GM19099 (cell line): ENCODE data around the gene ZNF593OS.

Source experiments
- POLR2A ChIP-seq: IDR thresholded peaks from 3 replicates; pipeline ENCODE4 v1.6.1; 2011; ENCODE audit warnings: low read depth; ENCODE audit not compliant: insufficient read length; ENCODE audit errors: extremely low read depth

ZNF593OS gene

DNA sequence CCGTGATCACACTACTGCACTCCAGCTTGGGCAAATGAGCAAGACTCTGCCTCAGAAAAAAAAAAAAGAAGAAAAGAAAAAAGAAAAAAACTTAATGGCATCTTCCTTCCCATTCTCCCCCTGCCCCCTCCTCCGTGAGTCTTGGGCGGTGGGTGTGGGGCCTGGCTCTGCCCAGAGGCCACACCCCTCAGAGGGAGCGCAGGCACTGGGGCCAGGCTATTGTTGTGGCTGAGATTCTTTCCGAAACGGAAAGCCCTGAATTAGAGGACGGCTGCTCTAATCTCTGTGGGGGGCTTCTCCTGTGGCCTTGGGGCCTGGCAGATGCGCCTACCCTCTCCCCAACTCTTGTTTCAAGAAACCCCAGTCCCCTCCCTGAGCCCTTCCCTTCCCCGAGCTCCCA lies 16.9 kb downstream of the ZNF593OS start:
- TF ChIP-seq POLR2A = no peak

DNA sequence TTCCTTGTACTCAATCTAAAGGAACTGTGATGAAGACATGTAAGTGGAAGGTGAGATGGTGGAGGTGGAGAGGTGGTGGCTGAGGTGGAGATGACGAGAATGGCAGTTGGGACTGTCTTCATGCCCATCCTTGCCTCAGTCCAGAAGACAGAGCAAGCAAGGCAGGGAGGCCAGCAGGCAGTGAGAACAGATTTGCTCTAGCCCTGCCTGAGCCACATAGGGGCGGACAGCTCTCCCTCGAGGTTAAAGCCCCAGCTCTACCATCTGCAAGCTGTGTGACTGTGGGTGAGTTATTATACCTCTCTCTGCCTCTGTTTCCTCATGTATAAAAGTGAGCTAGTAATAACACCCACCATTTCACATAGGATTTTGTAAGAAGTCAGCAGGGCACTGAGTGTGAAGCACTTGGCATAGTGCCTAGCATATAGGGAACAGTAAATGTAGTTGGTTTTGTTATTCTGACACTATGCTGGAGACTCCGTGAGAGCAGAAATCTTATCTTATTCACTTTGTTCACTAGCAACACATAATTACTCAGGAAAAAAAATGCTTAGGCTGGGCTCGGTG lies 17.6 kb downstream of the ZNF593OS start:
- no peak for TF ChIP-seq POLR2A

- no peak for TF ChIP-seq POLR2A
Observed at GRCh38 chr1:26148887-26149286, 22.7 kb downstream of the ZNF593OS start.

DNA sequence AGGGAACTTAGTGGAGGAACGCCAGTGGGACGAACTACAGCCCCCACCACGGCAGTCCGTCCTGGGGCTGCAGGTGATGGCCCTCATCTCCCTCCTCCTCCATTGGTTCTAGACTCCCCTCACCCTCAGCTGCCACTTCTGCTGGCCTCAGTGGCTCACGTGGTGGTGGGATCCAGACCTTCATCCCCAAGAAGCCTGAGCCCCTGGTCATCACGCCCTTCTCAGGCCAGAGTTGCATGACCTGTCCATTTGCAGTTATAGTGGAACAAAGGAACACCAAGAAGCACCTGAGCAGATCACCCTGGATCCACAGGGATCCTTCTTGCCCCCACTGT lies 25.7 kb downstream of the ZNF593OS start:
- no peak for TF ChIP-seq POLR2A

DNA sequence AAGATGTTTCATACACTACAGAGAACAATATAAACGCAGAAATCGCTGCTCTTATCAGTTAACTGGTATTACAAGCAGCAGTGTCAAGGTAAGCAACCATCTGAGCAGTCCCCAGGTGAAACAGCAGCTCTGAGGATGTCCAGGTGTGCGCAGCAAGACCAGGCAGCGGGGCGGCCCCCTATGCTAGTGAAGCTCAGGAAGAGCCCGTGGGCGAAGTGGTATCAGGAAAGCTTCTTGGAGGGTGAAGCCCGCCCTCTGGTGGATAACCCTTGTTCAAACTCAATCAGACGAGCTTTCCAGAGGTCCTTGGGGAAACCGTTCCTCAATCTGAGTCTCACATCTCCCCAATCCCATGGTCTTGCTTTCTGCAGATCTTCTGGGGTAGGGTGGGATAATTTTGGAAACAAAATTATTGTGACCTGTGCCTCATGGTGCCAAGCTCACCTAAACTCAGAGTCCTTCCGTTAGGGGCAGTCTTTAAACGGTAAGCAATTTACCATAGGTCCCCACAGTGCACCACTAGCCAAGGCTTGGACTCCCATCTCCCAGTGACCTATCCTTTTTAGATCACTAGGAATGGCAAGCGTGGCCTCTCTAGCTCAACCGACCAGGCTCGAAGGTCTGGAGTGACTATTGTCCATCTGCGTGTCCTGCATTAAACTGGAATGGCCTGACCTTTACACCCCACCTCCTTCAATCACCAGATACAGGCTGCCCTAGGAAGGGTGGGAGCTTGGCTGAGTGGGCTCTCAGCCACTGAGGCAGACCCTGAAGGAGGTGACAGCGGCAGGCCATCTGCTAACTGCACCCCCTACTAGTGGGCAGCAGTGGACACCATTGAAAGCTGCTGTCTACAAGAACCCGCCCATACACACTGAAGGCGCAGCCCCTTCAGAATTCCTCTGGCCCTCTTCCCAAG lies 26.3 kb downstream of the ZNF593OS start:
- TF ChIP-seq POLR2A = no peak

DNA sequence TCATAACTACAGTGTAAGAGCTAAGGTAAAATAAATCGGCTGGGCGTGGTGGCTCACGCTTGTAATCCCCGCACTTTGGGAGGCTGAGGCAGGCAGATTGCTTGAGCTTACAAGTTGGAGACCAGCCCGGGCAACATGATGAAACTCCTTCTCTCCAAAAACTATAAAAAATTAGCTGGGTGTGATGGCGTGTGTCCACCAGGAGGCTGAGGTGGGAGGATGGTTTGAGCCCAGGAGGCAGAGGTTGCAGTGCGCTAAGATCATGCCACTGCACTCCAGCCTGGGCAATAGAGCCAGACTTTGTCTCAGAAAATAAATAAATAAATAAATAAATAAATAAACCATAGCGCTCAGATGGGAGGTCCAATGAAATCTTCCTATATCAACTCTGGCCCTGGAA lies 29.5 kb downstream of the ZNF593OS start:
- TF ChIP-seq POLR2A = no peak

- TF ChIP-seq POLR2A = no peak
Observed at GRCh38 chr1:26138974-26139558, 32.6 kb downstream of the ZNF593OS start.

GRCh38 chr1:26134466-26134865 lies 37.2 kb downstream of the ZNF593OS start:
- TF ChIP-seq POLR2A = no peak

GRCh38 chr1:26132834-26133167 lies 38.8 kb downstream of the ZNF593OS start:
- TF ChIP-seq POLR2A = no peak

DNA sequence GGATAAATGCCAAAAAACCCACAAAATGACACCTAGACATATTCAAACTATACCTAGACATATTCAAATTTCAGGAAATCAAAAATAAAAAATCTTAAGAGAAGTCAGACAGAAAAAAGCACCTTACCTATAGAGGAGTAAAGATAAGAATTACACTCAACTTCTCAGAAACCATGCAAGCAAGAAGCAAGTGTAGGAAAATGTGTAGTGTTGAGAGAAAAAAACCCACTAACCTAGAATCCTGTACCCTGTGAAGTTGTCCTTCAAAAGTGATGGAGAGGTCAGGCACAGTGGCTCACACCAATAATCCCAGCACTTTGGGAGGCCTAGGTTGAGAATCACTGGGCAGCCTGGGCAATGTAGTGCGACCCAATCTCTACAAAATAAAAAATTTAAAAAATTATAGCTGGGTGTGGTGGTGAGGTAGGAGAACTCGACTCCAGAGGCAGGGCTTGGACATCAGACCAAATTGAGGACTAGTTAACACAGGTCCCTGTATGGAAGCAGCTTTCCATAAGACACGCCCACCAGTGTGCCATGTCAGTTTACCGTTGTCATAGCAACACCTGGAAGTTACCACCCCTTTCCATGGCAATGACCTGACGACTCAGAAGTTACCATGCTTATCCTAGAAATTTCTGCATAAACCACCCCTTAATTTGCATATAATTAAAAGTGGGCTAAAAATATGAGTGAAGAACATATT lies 39.4 kb downstream of the ZNF593OS start:
- TF ChIP-seq POLR2A = no peak

DNA sequence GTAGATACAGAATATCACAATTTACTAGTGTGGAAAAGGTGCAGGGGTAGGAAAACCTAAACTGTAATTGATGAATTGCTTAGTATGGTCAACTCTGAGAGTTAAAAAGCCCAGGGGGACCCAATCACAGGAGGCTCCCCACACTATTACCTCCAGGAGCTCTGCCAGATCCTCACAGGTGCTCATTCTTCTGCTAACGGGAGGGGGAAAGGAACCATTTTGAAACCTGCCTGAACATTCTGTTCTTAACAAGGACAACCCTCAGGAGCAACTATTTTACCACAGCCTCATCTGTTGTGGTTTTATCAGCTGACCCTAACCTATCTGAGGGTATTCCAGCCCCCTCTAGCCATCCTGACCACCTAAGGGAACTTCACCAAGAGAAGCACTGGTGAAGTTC lies 40.9 kb downstream of the ZNF593OS start:
- TF ChIP-seq POLR2A = no peak

DNA sequence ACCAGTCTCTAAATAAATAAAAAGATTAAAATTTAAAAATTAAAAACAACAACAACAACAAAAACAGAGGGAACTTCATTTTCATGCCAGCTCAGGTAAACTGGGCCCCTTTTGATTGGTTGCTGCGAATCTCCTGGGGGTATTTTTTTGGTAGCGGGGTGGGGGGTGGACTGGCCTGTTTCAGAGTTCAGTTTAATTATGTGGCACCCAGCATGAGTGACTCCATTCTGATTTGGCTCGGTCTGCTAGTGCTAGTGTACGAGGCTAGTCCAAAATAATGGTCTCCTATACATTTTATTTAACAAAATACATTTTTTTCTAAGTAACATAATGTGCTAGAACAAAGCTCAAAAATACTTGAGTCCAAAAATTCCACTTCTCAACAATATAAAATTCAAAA lies 41.9 kb downstream of the ZNF593OS start:
- no peak for TF ChIP-seq POLR2A

DNA sequence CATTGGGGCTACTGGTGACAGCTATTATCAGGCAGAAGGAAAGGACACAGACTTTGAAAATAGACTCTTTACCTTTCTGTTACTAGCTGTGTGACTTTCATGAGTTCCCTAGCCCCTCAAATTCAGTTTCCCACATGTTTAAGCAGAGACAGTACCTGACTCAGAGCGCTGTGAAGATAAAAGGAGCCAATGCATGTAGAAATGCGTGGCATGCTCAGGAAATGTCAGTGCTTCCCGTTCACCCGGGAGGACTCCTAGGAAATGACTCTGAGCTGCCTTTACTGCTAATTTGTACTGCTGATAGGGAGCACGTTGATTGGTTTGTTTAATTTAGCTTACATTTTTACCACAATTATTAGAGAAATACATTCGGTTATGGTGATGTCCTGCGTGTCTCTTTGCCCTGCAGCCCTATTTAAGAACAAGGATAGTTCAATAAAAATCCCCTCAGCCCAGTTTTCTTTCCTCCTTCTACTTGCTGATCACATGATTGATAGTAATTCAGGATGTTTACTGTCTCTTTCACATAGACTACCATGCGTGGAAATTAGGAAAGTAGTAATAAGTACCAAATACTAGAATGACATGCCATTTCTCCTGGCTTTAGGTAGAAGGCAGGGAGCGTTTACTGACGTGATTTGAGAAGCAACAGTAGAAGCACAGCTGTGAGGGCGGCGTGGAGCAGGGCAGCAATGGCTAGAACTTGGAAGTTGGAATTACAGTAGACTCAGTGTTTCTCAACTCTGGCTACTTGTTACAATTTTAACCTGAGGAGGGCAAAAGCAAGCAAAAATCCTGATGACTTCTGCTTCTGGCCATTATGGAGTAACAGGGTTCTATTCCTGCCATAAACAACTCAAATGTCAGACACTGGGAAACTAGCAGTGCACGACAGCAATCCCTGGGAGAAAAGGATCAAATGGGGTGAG lies 44.1 kb downstream of the ZNF593OS start:
- no peak for TF ChIP-seq POLR2A

- TF ChIP-seq POLR2A = no peak
Observed at GRCh38 chr1:26126321-26127084, 45.1 kb downstream of the ZNF593OS start.
